IMR-90 (cell line): ENCODE measurements around the gene RAF1. TPM values are rescaled to one million over a fixed set of nuclear protein-coding genes. Genes with fewer than 3 reads are reported as not detected.

Source experiments
- ATAC-seq: fragments of 200-7000 bp; cut with Tn5 transposase; 2 replicates; pipeline ENCODE4 v1.9.1; 2020; ENCODE audit warnings: low read depth, mild to moderate bottlenecking, moderate library complexity
- BruUV-seq: library from RNA; stranded (reverse); fragments of 400-500 nt; replicated peaks from 2 replicates; lab custom pipeline; 2021; lab: Mats Ljungman, UMichigan
- CTCF ChIA-PET: fragments of 300-600 bp; formaldehyde crosslinking; extraction: SDS; loops from one replicate; lab custom pipeline; 2021; ENCODE audit warnings: antibody characterized with exemption; lab: Yijun Ruan, JAX
- POLR2A ChIA-PET: fragments of 300-600 bp; sonication (Branson Sonifier 250); formaldehyde crosslinking; loops from one replicate; lab custom pipeline; 2022; ENCODE audit warnings: antibody characterized with exemption; ENCODE audit not compliant: unreplicated experiment; lab: Charles Lee
- DNase-seq: peaks from one replicate; pipeline ENCODE4 v3.0.0; 2013
- H2AFZ ChIP-seq: replicated peaks from 2 replicates; pipeline ENCODE3; 2013; ENCODE audit warnings: low read length, mild to moderate bottlenecking; ENCODE audit not compliant: poor library complexity
- H2AK5ac ChIP-seq: 2 replicates; pipeline ENCODE4 v1.6.1; 2013; ENCODE audit warnings: low read depth, low read length, inconsistent platforms
- H2AK9ac ChIP-seq: replicated peaks from 2 replicates; pipeline ENCODE3; 2013; ENCODE audit warnings: mild to moderate bottlenecking, low read depth, low read length, moderate library complexity; ENCODE audit not compliant: poor library complexity
- H2BK120ac ChIP-seq: 2 replicates; pipeline ENCODE4 v1.6.1; 2013; ENCODE audit warnings: low read depth, low read length, inconsistent platforms
- H2BK15ac ChIP-seq: 3 replicates; pipeline ENCODE4 v1.6.1; 2013; ENCODE audit warnings: low read depth, low read length, inconsistent platforms
- H2BK20ac ChIP-seq: 2 replicates; pipeline ENCODE4 v1.6.1; 2013; ENCODE audit warnings: low read depth, mild to moderate bottlenecking, inconsistent platforms, low read length, moderate library complexity
- H2BK5ac ChIP-seq: 2 replicates; pipeline ENCODE4 v1.6.1; 2013; ENCODE audit warnings: mild to moderate bottlenecking, low read depth, low read length, inconsistent platforms; ENCODE audit not compliant: poor library complexity, severe bottlenecking
- H3K14ac ChIP-seq: replicated peaks from 2 replicates; pipeline ENCODE4 v1.6.1; 2013; ENCODE audit warnings: low read depth, low read length, inconsistent platforms
- H3K18ac ChIP-seq: 2 replicates; pipeline ENCODE4 v1.6.1; 2013; ENCODE audit warnings: low read depth, low read length, control low read depth
- H3K23ac ChIP-seq: 2 replicates; pipeline ENCODE4 v1.6.1; 2013; ENCODE audit warnings: low read depth, low read length, inconsistent platforms
- H3K27ac ChIP-seq: 2 replicates; pipeline ENCODE4 v1.5.1; 2013; ENCODE audit warnings: mild to moderate bottlenecking, control low read depth, low read length; ENCODE audit not compliant: insufficient read depth
- H3K27me3 ChIP-seq: 2 replicates; pipeline ENCODE4 v1.6.1; 2013; ENCODE audit warnings: low read length; ENCODE audit not compliant: control insufficient read depth, insufficient read depth
- H3K36me3 ChIP-seq: 2 replicates; pipeline ENCODE4 v1.6.1; 2013; ENCODE audit warnings: low read length, mixed read lengths; ENCODE audit not compliant: control insufficient read depth, insufficient read depth
- H3K4ac ChIP-seq: 2 replicates; pipeline ENCODE4 v1.6.1; 2013; ENCODE audit warnings: low read depth, low read length, inconsistent platforms
- H3K4me1 ChIP-seq: 2 replicates; pipeline ENCODE4 v1.6.1; 2013; ENCODE audit warnings: low read length, mixed read lengths; ENCODE audit not compliant: control insufficient read depth, insufficient read depth
- H3K4me2 ChIP-seq: 2 replicates; pipeline ENCODE4 v1.6.1; 2013; ENCODE audit warnings: low read depth, mild to moderate bottlenecking, control low read depth, low read length, moderate library complexity
- H3K4me3 ChIP-seq: 2 replicates; pipeline ENCODE4 v1.5.1; 2013; ENCODE audit warnings: low read depth, mild to moderate bottlenecking, control low read depth, low read length, moderate library complexity; ENCODE audit not compliant: insufficient read depth
- H3K56ac ChIP-seq: 2 replicates; pipeline ENCODE4 v1.6.1; 2013; ENCODE audit warnings: low read length, inconsistent platforms; ENCODE audit not compliant: insufficient read depth; ENCODE audit errors: extremely low read depth
- H3K79me1 ChIP-seq, 2 experiments: 2 replicates each; pipeline ENCODE4 v1.6.1; 2013; ENCODE audit warnings: low read length in 2 of 2, inconsistent platforms in 1 of 2, low read depth in 1 of 2
- H3K9ac ChIP-seq: 2 replicates; pipeline ENCODE4 v1.6.1; 2013; ENCODE audit warnings: low read depth, low read length, control low read depth
- H3K9me1 ChIP-seq: 2 replicates; pipeline ENCODE4 v1.6.1; 2013; ENCODE audit warnings: low read length, inconsistent platforms; ENCODE audit not compliant: insufficient read depth
- H3K9me3 ChIP-seq: 2 replicates; pipeline ENCODE4 v1.6.1; 2013; ENCODE audit warnings: low read length; ENCODE audit not compliant: control insufficient read depth, insufficient read depth
- H4K20me1 ChIP-seq: 2 replicates; pipeline ENCODE4 v1.6.1; 2013; ENCODE audit warnings: low read length, inconsistent platforms; ENCODE audit not compliant: insufficient read depth
- H4K5ac ChIP-seq: 2 replicates; pipeline ENCODE4 v1.6.1; 2013; ENCODE audit warnings: mild to moderate bottlenecking, low read depth, low read length, control low read depth
- H4K8ac ChIP-seq, 2 experiments: 2 replicates each; pipeline ENCODE4 v1.6.1; 2013; ENCODE audit warnings: low read depth in 2 of 2, low read length in 2 of 2, control low read depth in 1 of 2, inconsistent platforms in 1 of 2
- H4K91ac ChIP-seq: 2 replicates; pipeline ENCODE4 v1.6.1; 2013; ENCODE audit warnings: low read depth, low read length, inconsistent platforms; ENCODE audit not compliant: insufficient read depth
- CEBPB ChIP-seq: IDR thresholded peaks from 2 replicates; pipeline ENCODE4 v1.6.1; 2012; ENCODE audit warnings: low read depth, low read length, improper control_type of control experiment
- ELK1 ChIP-seq: fragments of 150-350 bp; IDR thresholded peaks from 2 replicates; pipeline ENCODE4 v1.6.1; 2016; ENCODE audit warnings: low read depth, mild to moderate bottlenecking, low read length, moderate library complexity, borderline replicate concordance
- FOS ChIP-seq: fragments of 150-350 bp; IDR thresholded peaks from 2 replicates; pipeline ENCODE4 v1.6.1; 2016; ENCODE audit warnings: low read depth, low read length
- MAZ ChIP-seq: IDR thresholded peaks from 2 replicates; pipeline ENCODE4 v1.6.1; 2012; ENCODE audit warnings: low read depth, mild to moderate bottlenecking, low read length, improper control_type of control experiment, moderate library complexity, borderline replicate concordance
- MXI1 ChIP-seq: IDR thresholded peaks from 2 replicates; pipeline ENCODE4 v1.6.1; 2012; ENCODE audit warnings: low read depth, mild to moderate bottlenecking, low read length, moderate library complexity, borderline replicate concordance
- POLR2A ChIP-seq: IDR thresholded peaks from 2 replicates; pipeline ENCODE4 v1.6.1; 2012; ENCODE audit warnings: mild to moderate bottlenecking, low read depth, low read length
- RAD21 ChIP-seq: IDR thresholded peaks from 2 replicates; pipeline ENCODE4 v1.6.1; 2012; ENCODE audit warnings: low read length, improper control_type of control experiment
- RCOR1 ChIP-seq: IDR thresholded peaks from 2 replicates; pipeline ENCODE4 v1.6.1; 2012; ENCODE audit warnings: mild to moderate bottlenecking, low read length, improper control_type of control experiment; ENCODE audit not compliant: insufficient replicate concordance
- USF2 ChIP-seq: fragments of 150-350 bp; IDR thresholded peaks from 2 replicates; pipeline ENCODE4 v1.6.1; 2017; ENCODE audit warnings: mild to moderate bottlenecking, antibody characterized with exemption, low read length, low read depth
- WGBS, 2 experiments: methylation state at CpG; one replicate each; pipeline versions ENCODE4 v1.1.5 to v1.1.7; 2013; ENCODE audit warnings: missing lambda C conversion rate in 2 of 2; ENCODE audit not compliant: insufficient read length in 1 of 2; ENCODE audit errors: extremely low coverage in 2 of 2; 5-methylcytosine and 5-hydroxymethylcytosine counted together
- dilution Hi-C: fragments of 300-500 bp; cut with HindIII; formaldehyde crosslinking; loops from one replicate; pipeline ENCODE4 v1.14.3; 2018; ENCODE audit warnings: low sequenced_read_pairs; ENCODE audit not compliant: unreplicated experiment
- in situ Hi-C: fragments of 300-500 bp; cut with MboI; formaldehyde crosslinking; loops from 3 replicates; pipeline ENCODE4 v1.14.3; 2019; ENCODE audit warnings: low sequenced_read_pairs, inconsistent platforms, mixed read lengths
- intact Hi-C: fragments of 100-400 bp; cut with micrococcal nuclease; formaldehyde crosslinking; loops from 2 replicates; pipeline ENCODE4 v1.10.0; 2022
- polyA plus RNA-seq, 3 experiments: library from polyadenylated mRNA; depleted of rRNA; stranded (reverse); fragments of >200 nt; gene quantifications; 2 replicates each; pipeline ENCODE4 v1.2.3, GENCODE V29; 2012; ENCODE audit warnings: low replicate concordance in 1 of 3
- total RNA-seq: library from RNA; depleted of rRNA; stranded (reverse); fragments of >200 nt; gene quantifications from 2 replicates; pipeline ENCODE4 v1.2.3, GENCODE V29; 2012

RAF1 gene
- total and polyA plus RNA-seq, 2 of the 4 experiments (the other 2 are of a cell fraction), result 115 to 151 TPM

GRCh38 chr3:12585181-12585580 lies 78.7 kb downstream of the RAF1 start:
- no peak overlapping the region for H2BK20ac ChIP-seq
- ChIA-PET POLR2A (no interaction called here), CTCF (no interaction called here)
- no peak overlapping the region for H3K4me3 ChIP-seq
- H3K18ac ChIP-seq, result no peak overlapping the region
- intact Hi-C loops, result loop anchor here (5.0 kb wide), 1 partner anchor 77 kb away; the partner anchor contains the start of gene RAF1
- TF ChIP-seq USF2 (no peak), FOS (no peak), RAD21 (no peak), POLR2A (no peak), MXI1 (no peak), CEBPB (no peak), MAZ (no peak), ELK1 (no peak), RCOR1 (no peak)
- H2BK120ac ChIP-seq, result no peak overlapping the region
- no peak overlapping the region for H3K14ac ChIP-seq
- H2AFZ ChIP-seq, result no peak overlapping the region
- peaks cover 4% of the 10 kb centered on the region; the same call in 1 of the 2 replicates for H3K4me1 ChIP-seq
- dilution Hi-C loops, result no loop called here
- WGBS, 2 experiments, result no CpG with 5 or more reads among the region's 3 CpGs
- H3K23ac ChIP-seq, result no peak overlapping the region
- ATAC-seq, result no peak
- H3K27ac ChIP-seq, result no peak overlapping the region
- H4K8ac ChIP-seq, result no peak overlapping the region
- no TSS peak for BruUV-seq
- no peaks in the 10 kb centered on the region for H3K27me3 ChIP-seq
- peaks cover 34% of the 10 kb centered on the region for H4K20me1 ChIP-seq
- in situ Hi-C loops, result no loop called here
- H3K9ac ChIP-seq, result no peak overlapping the region
- H4K5ac ChIP-seq, result no peak overlapping the region
- H3K56ac ChIP-seq, result no peak overlapping the region
- peaks cover 68% of the 10 kb centered on the region for H3K36me3 ChIP-seq
- DNase-seq, result no peak
- peaks cover under 1% of the 10 kb centered on the region for H3K9me1 ChIP-seq
- no peak overlapping the region for H2AK5ac ChIP-seq
- H4K91ac ChIP-seq, result no peak overlapping the region
- H2BK15ac ChIP-seq, result no peak overlapping the region
- no peak overlapping the region for H3K4me2 ChIP-seq
- H2AK9ac ChIP-seq, result no peak overlapping the region
- H3K9me3 ChIP-seq, result no peaks in the 10 kb centered on the region
- no peak overlapping the region for H3K4ac ChIP-seq
- H2BK5ac ChIP-seq, result no peak overlapping the region
- H3K79me1 ChIP-seq, result peaks cover 32 to 72% of the 10 kb centered on the region in 2 experiments
